ENCODE results near the gene C14orf180.

DNA sequence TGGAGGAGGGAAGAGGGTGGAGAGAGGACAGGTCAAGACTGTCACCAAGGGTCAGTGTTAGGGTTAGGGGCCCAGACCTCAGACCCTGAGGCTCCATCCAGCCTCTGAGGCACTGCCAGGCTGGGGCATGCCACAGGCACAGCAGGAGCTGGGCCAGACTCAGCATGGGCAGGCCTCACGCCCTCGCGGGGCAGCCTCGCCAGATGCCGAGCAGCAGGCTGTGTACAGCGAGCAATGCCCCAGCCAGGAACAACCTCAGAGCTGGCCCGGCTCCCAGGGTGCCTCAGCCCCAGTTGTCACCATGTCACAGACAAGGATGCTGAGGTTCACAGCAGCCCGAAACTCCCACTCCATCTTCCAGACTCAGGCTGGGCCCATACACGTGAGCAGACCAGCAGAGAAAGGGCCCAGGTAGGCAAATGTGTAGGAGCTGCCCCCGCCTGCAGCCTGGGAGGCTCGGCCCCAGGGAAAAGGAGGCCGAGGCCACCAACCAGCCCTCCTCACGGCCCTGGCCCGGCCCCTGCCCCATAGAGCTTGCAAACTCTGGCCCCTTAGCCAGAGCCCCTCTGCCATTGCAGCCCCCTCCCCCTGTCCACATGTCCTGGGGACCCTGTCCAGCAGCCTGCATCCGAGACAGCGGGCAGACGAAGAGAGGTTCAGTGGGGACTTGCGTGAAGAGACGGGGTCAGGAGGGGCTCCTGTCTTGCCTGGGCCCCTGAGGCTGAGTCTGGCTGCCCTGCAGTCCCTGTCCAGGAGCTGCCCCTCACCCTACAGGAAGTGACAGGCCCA lies 7.5 kb downstream of the C14orf180 start:
- TF ChIP-seq CTCF (IDR thresholded peaks at IDR 0.05; ENCODE audit: low read depth, low read length) = no peak
- no peak for TF ChIP-seq POLR2A (IDR thresholded peaks at IDR 0.05; ENCODE audit: extremely low read depth, insufficient read length)

Data from NB4 (cell line).